Head of caudate nucleus (tissue), 42 donors: ENCODE data around the gene ATXN10.
"Not testable (repeated sequence)": the region's sequence is repeated elsewhere in the genome, so short reads cannot be mapped to it uniquely, and the experiment has no call there.

Experiments
- DNase-seq, 42 donors: peaks; one replicate each; pipeline versions ENCODE4 v3.0.0 to v3.0.0-alpha.2; 2020 to 2021; ENCODE audit warnings: mixed read lengths in 7 of 42
- intact Hi-C: fragments of 100-400 bp; cut with DNase I; formaldehyde crosslinking; loops from one replicate; pipeline ENCODE4 v1.15.0; 2022

The ATXN10 gene

GRCh38 chr22:45671783-45672563 lies at the start of gene ATXN10:
Gene ATXN10 (plus strand): TSS chr22:45671834. CDS start chr22:45672064, 230 bp downstream.
- peak in 41 of 42 donors; percentile 48 to 92 (median 83) for DNase-seq
- intact Hi-C loops = no loop called here

- intact Hi-C loops = no loop called here
- DNase-seq = no peak
Observed at GRCh38 chr22:45621836-45622600, 49.6 kb upstream of the ATXN10 start.

GRCh38 chr22:45623464-45624145 lies 48.0 kb upstream of the ATXN10 start:
- intact Hi-C loops, DNase-seq: not testable (repeated sequence)

- DNase-seq = no peak
- intact Hi-C loops = no loop called here
Observed at GRCh38 chr22:45626198-45626651, 45.4 kb upstream of the ATXN10 start.

GRCh38 chr22:45627489-45628233 lies 44.0 kb upstream of the ATXN10 start:
- DNase-seq = no peak
- intact Hi-C loops = no loop called here

- intact Hi-C loops = no loop called here
- no peak for DNase-seq
Observed at GRCh38 chr22:45628515-45628914, 43.1 kb upstream of the ATXN10 start.

- intact Hi-C loops = no loop called here
- DNase-seq = no peak
Observed at GRCh38 chr22:45629469-45630089, 42.1 kb upstream of the ATXN10 start.

GRCh38 chr22:45630436-45630835 lies 41.2 kb upstream of the ATXN10 start:
- intact Hi-C loops = no loop called here
- no peak for DNase-seq

- intact Hi-C loops = no loop called here
- DNase-seq = peak in 37 of 42 donors; percentile 5 to 71 (median 44)
Observed at GRCh38 chr22:45631140-45631840, 40.3 kb upstream of the ATXN10 start.

- DNase-seq = no peak
- intact Hi-C loops = no loop called here
Observed at GRCh38 chr22:45631841-45632238, 39.8 kb upstream of the ATXN10 start.

GRCh38 chr22:45632791-45633515 lies 38.7 kb upstream of the ATXN10 start:
- intact Hi-C loops = no loop called here

GRCh38 chr22:45636683-45637082 lies 35.0 kb upstream of the ATXN10 start:
- intact Hi-C loops = no loop called here
- DNase-seq = no peak

More at GRCh38 chr22:45632791-45633515, 38.7 kb upstream of the ATXN10 start:
- peak in 2 of 42 donors; percentile 22 to 25 for DNase-seq

- intact Hi-C loops = no loop called here
- DNase-seq = no peak
Observed at GRCh38 chr22:45638197-45638596, 33.4 kb upstream of the ATXN10 start.

- DNase-seq = peak in 2 of 42 donors; percentile 7 to 31
Observed at GRCh38 chr22:45638834-45639746, 32.5 kb upstream of the ATXN10 start.

GRCh38 chr22:45639747-45640102 lies 31.9 kb upstream of the ATXN10 start:
- DNase-seq = peak in 1 of 42 donors; percentile 34
- intact Hi-C loops = no loop called here

More at GRCh38 chr22:45638834-45639746, 32.5 kb upstream of the ATXN10 start:
- intact Hi-C loops = no loop called here

GRCh38 chr22:45640291-45640940 lies 31.2 kb upstream of the ATXN10 start:
- intact Hi-C loops = no loop called here
- DNase-seq = peak in 1 of 42 donors; percentile 1
